GM12878 (cell line): ENCODE results near the gene ELP6. TPM values are rescaled to one million over a fixed set of nuclear protein-coding genes. Genes with fewer than 3 reads are reported as not detected.

Experiments
- ATAC-seq: fragments of 200-7000 bp; cut with Tn5 transposase; 3 replicates; pipeline ENCODE4 v1.9.1; 2020; ENCODE audit warnings: mild to moderate bottlenecking, moderate library complexity
- BruUV-seq: library from RNA; stranded (reverse); fragments of 400-500 nt; replicated peaks from 2 replicates; lab custom pipeline; 2021; lab: Mats Ljungman, UMichigan
- CTCF ChIA-PET: fragments of 300-600 bp; sonication (Branson Sonifier 250); formaldehyde crosslinking; extraction: SDS; loops from one replicate; lab custom pipeline; 2021; ENCODE audit warnings: inconsistent platforms; lab: Yijun Ruan, JAX
- POLR2A ChIA-PET: fragments of 350-600 bp; formaldehyde crosslinking; extraction: SDS; loops from one replicate; lab custom pipeline; 2021; ENCODE audit warnings: inconsistent platforms; lab: Charles Lee
- RAD21 ChIA-PET: fragments of 300-600 bp; sonication (Branson Sonifier 250); formaldehyde crosslinking; loops from one replicate; lab custom pipeline; 2023; ENCODE audit warnings: antibody characterized with exemption; ENCODE audit not compliant: unreplicated experiment; lab: Charles Lee
- SMC1A ChIA-PET: fragments of 300-600 bp; sonication (Branson Sonifier 250); formaldehyde crosslinking; loops from one replicate; lab custom pipeline; 2023; ENCODE audit not compliant: unreplicated experiment, uncharacterized antibody; lab: Charles Lee
- DNase-seq: peaks from one replicate; pipeline ENCODE4 v3.0.0-alpha.2; 2011; ENCODE audit warnings: low read depth, low spot score
- FAIRE-seq: peaks from 3 replicates; lab custom pipeline; 2011; peaks lifted over from hg19 to GRCh38; lab: Jason Lieb, UNC
- H2AFZ ChIP-seq: 2 replicates; pipeline ENCODE4 v1.6.0; 2011; ENCODE audit warnings: low read depth, low read length, control low read depth; ENCODE audit not compliant: control insufficient read depth
- H3K27ac ChIP-seq: 2 replicates; pipeline ENCODE4 v1.5.1; 2011; ENCODE audit warnings: control low read depth; ENCODE audit not compliant: control insufficient read depth, insufficient read depth
- H3K27me3 ChIP-seq, 2 experiments: replicated peaks in 1 of 2; 2 replicates each; pipeline versions ENCODE4 v1.6.0 to v1.6.1; 2011; ENCODE audit warnings: low read length in 1 of 2; ENCODE audit not compliant: control insufficient read depth in 2 of 2, insufficient read depth in 2 of 2
- H3K36me3 ChIP-seq, 2 experiments: 2 replicates each; pipeline ENCODE4 v1.5.1; 2011; ENCODE audit warnings: low read length in 1 of 2; ENCODE audit not compliant: control insufficient read depth in 2 of 2, insufficient read depth in 2 of 2
- H3K4me1 ChIP-seq: 2 replicates; pipeline ENCODE4 v1.6.1; 2011; ENCODE audit warnings: mild to moderate bottlenecking, low read length, moderate library complexity, mixed read lengths; ENCODE audit not compliant: control insufficient read depth, insufficient read depth
- H3K4me2 ChIP-seq: 2 replicates; pipeline ENCODE4 v1.6.0; 2011; ENCODE audit warnings: control low read depth; ENCODE audit not compliant: control insufficient read depth, insufficient read depth
- H3K4me3 ChIP-seq: fragments of 200-600 bp; sonication (generic); 2 replicates; pipeline ENCODE4 v1.5.1; 2016
- H3K79me2 ChIP-seq: 2 replicates; pipeline ENCODE4 v1.6.0; 2011; ENCODE audit warnings: low read length; ENCODE audit not compliant: control insufficient read depth, insufficient read depth
- H3K9ac ChIP-seq: 2 replicates; pipeline ENCODE4 v1.8.0; 2011; ENCODE audit warnings: low read length, control low read depth, mixed read lengths; ENCODE audit not compliant: control insufficient read depth, insufficient read depth
- H3K9me3 ChIP-seq: replicated peaks from 3 replicates; pipeline ENCODE4 v1.5.1; 2011; ENCODE audit warnings: mild to moderate bottlenecking, low read length; ENCODE audit not compliant: control insufficient read depth, insufficient read depth
- H4K20me1 ChIP-seq: 2 replicates; pipeline ENCODE4 v1.6.0; 2011; ENCODE audit not compliant: control insufficient read depth, insufficient read depth
- BMI1 ChIP-seq: fragments of 450-650 bp; IDR thresholded peaks from 2 replicates; pipeline ENCODE4 v1.6.1; 2016; ENCODE audit warnings: mild to moderate bottlenecking, moderate library complexity, borderline replicate concordance
- BRCA1 ChIP-seq: IDR thresholded peaks from 2 replicates; pipeline ENCODE4 v1.6.1; 2011; ENCODE audit warnings: low read depth, low read length, improper control_type of control experiment
- CTCF ChIP-seq, 3 experiments: IDR thresholded peaks in 2 of 3; conservative IDR thresholded peaks in 1 of 3; 2 replicates each; pipeline ENCODE4 v1.5.1; 2011; ENCODE audit warnings: low read depth in 3 of 3, low read length in 3 of 3, mild to moderate bottlenecking in 3 of 3, control low read depth in 2 of 3, moderate library complexity in 2 of 3, inconsistent platforms in 1 of 3, mixed read lengths in 1 of 3; ENCODE audit not compliant: control insufficient read depth in 2 of 3, insufficient read depth in 1 of 3; ENCODE audit errors: extremely low read depth in 1 of 3
- E4F1 ChIP-seq: fragments of 450-650 bp; IDR thresholded peaks from 2 replicates; pipeline ENCODE4 v1.6.1; 2018; ENCODE audit warnings: borderline replicate concordance, mild to moderate bottlenecking; ENCODE audit not compliant: partially characterized antibody
- ETV6 ChIP-seq, 2 experiments: fragments of 450-650 bp in 1 of 2; IDR thresholded peaks in 1 of 2; conservative IDR thresholded peaks in 1 of 2; 2 replicates each; pipeline ENCODE4 v1.6.1; 2014; ENCODE audit warnings: antibody characterized with exemption in 1 of 2, borderline replicate concordance in 1 of 2, low read depth in 1 of 2, mild to moderate bottlenecking in 1 of 2, moderate library complexity in 1 of 2
- EZH2 ChIP-seq: IDR thresholded peaks from 2 replicates; pipeline ENCODE4 v1.6.1; 2012; ENCODE audit warnings: low read depth, mild to moderate bottlenecking, control low read depth, inconsistent platforms, low read length, borderline replicate concordance; ENCODE audit not compliant: control insufficient read depth
- HDGF ChIP-seq: fragments of 450-650 bp; IDR thresholded peaks from 2 replicates; pipeline ENCODE4 v1.6.1; 2016; ENCODE audit warnings: antibody characterized with exemption
- KAT2A ChIP-seq: conservative IDR thresholded peaks from 2 replicates; pipeline ENCODE4 v1.6.1; 2011; ENCODE audit warnings: low read depth, low read length; ENCODE audit not compliant: control insufficient read depth
- MEF2B ChIP-seq: fragments of 450-650 bp; IDR thresholded peaks from 2 replicates; pipeline ENCODE4 v1.6.1; 2018; ENCODE audit warnings: mild to moderate bottlenecking, moderate library complexity; ENCODE audit not compliant: partially characterized antibody, poor library complexity, severe bottlenecking
- NR2F1 ChIP-seq: fragments of 450-650 bp; conservative IDR thresholded peaks from 2 replicates; pipeline ENCODE4 v1.6.1; 2017; ENCODE audit warnings: mild to moderate bottlenecking
- PAX8 ChIP-seq: fragments of 450-650 bp; IDR thresholded peaks from 2 replicates; pipeline ENCODE4 v1.6.1; 2017; ENCODE audit warnings: mild to moderate bottlenecking, moderate library complexity
- POLR2A ChIP-seq: IDR thresholded peaks from 2 replicates; pipeline ENCODE4 v1.6.1; 2011; ENCODE audit warnings: low read depth, mild to moderate bottlenecking, low read length
- POLR2AphosphoS2 ChIP-seq: IDR thresholded peaks from 2 replicates; pipeline ENCODE4 v1.6.1; 2011; ENCODE audit warnings: low read depth, mild to moderate bottlenecking, low read length, improper control_type of control experiment, moderate library complexity
- SP1 ChIP-seq: IDR thresholded peaks from one replicate; pipeline ENCODE4 v1.6.1; 2011; ENCODE audit warnings: low read depth, low read length
- TCF3 ChIP-seq: IDR thresholded peaks from 2 replicates; pipeline ENCODE4 v1.6.1; 2012; ENCODE audit warnings: low read depth, mild to moderate bottlenecking, low read length, borderline replicate concordance; ENCODE audit not compliant: insufficient read depth
- ZNF217 ChIP-seq: fragments of 450-650 bp; IDR thresholded peaks from 2 replicates; pipeline ENCODE4 v1.6.1; 2017; ENCODE audit warnings: antibody characterized with exemption, mild to moderate bottlenecking
- WGBS: methylation state at CpG from one replicate; pipeline ENCODE4 v1.1.6; 2016; ENCODE audit warnings: low lambda C conversion rate; ENCODE audit not compliant: insufficient replicate concordance, insufficient coverage; ENCODE audit errors: missing lambda C conversion rate; 5-methylcytosine and 5-hydroxymethylcytosine counted together
- in situ Hi-C: fragments of 300-500 bp; cut with MboI; formaldehyde crosslinking; loops from 9 replicates; pipeline ENCODE4 v1.14.3; 2018; ENCODE audit warnings: mixed read lengths
- intact Hi-C: fragments of 100-400 bp; cut with micrococcal nuclease; formaldehyde crosslinking; loops from one replicate; pipeline ENCODE4 v1.14.2; 2022; ENCODE audit not compliant: unreplicated experiment
- polyA plus RNA-seq, 11 experiments: library from polyadenylated mRNA; depleted of rRNA in 4 of 11; unstranded in 6 of 11; stranded (reverse) in 5 of 11; fragments of >200 nt; fragmentation: Nextera tagmentation in 4 of 11; fragmentation: Illumina TruSeq in 1 of 11; extraction: Ambion mirVana in 4 of 11; extraction: Trizol in 1 of 11; gene quantifications; 1 replicate in 1 of 11; 2 replicates in 10 of 11; pipeline versions ENCODE4 v1.2.1 to v1.2.3, GENCODE V29; 2011 to 2016; ENCODE audit warnings: inconsistent platforms in 2 of 11, missing spikeins in 2 of 11, low read depth in 1 of 11
- total RNA-seq, 4 experiments: library from RNA; depleted of rRNA in 3 of 4; stranded (reverse); fragments of >200 nt in 3 of 4; fragmentation: Illumina TruSeq in 1 of 4; extraction: Trizol in 1 of 4; gene quantifications; 2 replicates each; pipeline versions ENCODE4 v1.2.1 to v1.2.3, GENCODE V29; 2013 to 2021
- TF ChIP-seq, protein P1 (sequence below): fragments of 450-650 bp; IDR thresholded peaks from 2 replicates; pipeline ENCODE4 v1.6.1; 2017; ENCODE audit warnings: borderline replicate concordance

Gene ELP6
- total and polyA plus RNA-seq, 10 of the 15 experiments (the other 5 are each of a cell fraction or from before 2014, with no cell fraction given): 39.5 to 83.3 (median 50.2) TPM

DNA sequence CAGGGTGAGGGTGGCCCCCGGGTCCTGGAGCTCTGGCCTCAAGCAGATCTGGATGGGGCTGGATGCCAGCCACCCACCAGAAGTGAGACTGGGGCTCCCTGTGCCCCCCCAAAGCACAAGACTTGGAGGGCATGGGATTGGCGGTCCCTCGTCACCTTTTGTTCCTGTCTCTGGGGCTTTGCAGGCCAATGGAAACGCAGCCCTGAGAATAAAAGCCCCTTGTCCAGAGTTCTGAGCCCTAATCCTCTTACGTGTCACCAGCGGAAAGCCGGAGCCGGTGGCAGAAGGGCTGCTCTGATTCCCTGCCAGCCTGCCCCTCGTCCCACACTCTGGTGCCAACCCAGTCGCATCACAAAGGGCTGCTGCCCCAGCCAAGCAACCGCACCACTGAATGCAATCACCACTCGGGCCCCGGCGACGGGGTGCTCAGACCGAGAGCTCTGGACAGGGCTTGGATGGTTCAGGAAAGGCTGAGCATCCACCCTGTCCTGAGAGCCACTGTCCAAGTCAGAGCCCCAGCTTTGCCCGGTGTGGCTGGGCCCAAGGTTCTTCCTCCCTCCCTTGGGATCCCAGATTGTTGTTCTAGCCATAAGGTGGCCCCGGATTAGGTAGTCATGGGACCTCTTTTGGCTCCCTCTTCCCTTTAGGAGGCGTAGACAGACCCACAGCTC lies 22.8 kb upstream of the ELP6 start:
- Histone ChIP-seq H4K20me1 (no peaks in the 10 kb centered on the region), H3K36me3 (no peaks in the 10 kb centered on the region), H3K27ac (no peak overlapping the region), H3K4me3 (no peak overlapping the region), H2AFZ (no peak overlapping the region), H3K79me2 (no peaks in the 10 kb centered on the region), H3K9me3 (no peaks in the 10 kb centered on the region), H3K4me2 (no peak overlapping the region), H3K4me1 (no peaks in the 10 kb centered on the region), H3K27me3 (no peaks in the 10 kb centered on the region), H3K9ac (no peak overlapping the region)
- TF ChIP-seq POLR2AphosphoS2 (no peak), TCF3 (no peak), NR2F1 (no peak), PAX8 (no peak), CTCF (IDR thresholded peaks at IDR 0.05 in 2 of 3, conservative IDR thresholded peaks at IDR 0.05 in 1 of 3; ENCODE audit: control insufficient read depth in 2 of 3, extremely low read depth in 1 of 3, insufficient read depth in 1 of 3, low read depth in 3 of 3, low read length in 3 of 3) (no peak), E4F1 (no peak), HDGF (no peak), KAT2A (no peak), MEF2B (no peak), POLR2A (no peak), EZH2 (no peak), BMI1 (no peak), ETV6 (conservative IDR thresholded peaks at IDR 0.05 in 1 of 2, IDR thresholded peaks at IDR 0.05 in 1 of 2; ENCODE audit: borderline replicate concordance in 1 of 2, low read depth in 1 of 2) (no peak), BRCA1 (no peak), SP1 (no peak), ZNF217 (no peak)
- TF ChIP-seq, protein P1, sequence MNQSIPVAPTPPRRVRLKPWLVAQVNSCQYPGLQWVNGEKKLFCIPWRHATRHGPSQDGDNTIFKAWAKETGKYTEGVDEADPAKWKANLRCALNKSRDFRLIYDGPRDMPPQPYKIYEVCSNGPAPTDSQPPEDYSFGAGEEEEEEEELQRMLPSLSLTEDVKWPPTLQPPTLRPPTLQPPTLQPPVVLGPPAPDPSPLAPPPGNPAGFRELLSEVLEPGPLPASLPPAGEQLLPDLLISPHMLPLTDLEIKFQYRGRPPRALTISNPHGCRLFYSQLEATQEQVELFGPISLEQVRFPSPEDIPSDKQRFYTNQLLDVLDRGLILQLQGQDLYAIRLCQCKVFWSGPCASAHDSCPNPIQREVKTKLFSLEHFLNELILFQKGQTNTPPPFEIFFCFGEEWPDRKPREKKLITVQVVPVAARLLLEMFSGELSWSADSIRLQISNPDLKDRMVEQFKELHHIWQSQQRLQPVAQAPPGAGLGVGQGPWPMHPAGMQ: no peak
- ChIA-PET CTCF (no interaction called here), POLR2A (no interaction called here), RAD21 (interaction anchor here (1.6 kb wide), 1 partner anchor 14 kb away, joined by 4 read pairs; no protein-coding TSS in a partner anchor), SMC1A (interaction anchor here (1.1 kb wide), 1 partner anchor 11 kb away, joined by 3 read pairs; no protein-coding TSS in a partner anchor)
- DNase-seq: no peak
- 61% methylated on average over 19 of the region's 19 CpGs for WGBS
- intact Hi-C loops: no loop called here
- FAIRE-seq: no peak
- BruUV-seq: no TSS peak
- no peak for ATAC-seq
- in situ Hi-C loops: no loop called here
